ENCODE results near the gene CDK5R1.

Gene CDK5R1

DNA sequence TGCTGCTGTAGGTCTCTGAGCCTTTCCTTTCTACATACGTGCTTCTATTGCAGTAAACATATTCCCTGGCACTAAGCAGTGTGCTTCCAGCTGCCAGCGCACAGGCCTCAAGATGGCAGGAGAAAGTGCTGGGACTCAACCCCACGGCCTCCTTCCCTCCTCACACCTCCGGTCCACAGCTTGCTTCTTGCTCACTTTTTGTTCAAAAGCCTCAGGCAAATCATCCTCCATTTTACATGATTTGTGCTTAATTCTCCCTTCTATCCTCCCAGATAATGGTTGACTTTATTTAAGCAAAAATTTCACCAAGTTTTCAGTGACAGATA, 5.4 kb downstream of the CDK5R1 start:
- DNase-seq (ENCODE audit: low read depth in 4 of 4, low spot score in 1 of 4) = no peak

- DNase-seq (ENCODE audit: low read depth in 4 of 4, low spot score in 1 of 4) = no peak
Measured at GRCh38 chr17:32492648-32493289, 6.0 kb downstream of the CDK5R1 start.

- DNase-seq (ENCODE audit: low read depth in 4 of 4, low spot score in 1 of 4) = no peak
Measured at GRCh38 chr17:32493571-32493970, 6.8 kb downstream of the CDK5R1 start.

DNA sequence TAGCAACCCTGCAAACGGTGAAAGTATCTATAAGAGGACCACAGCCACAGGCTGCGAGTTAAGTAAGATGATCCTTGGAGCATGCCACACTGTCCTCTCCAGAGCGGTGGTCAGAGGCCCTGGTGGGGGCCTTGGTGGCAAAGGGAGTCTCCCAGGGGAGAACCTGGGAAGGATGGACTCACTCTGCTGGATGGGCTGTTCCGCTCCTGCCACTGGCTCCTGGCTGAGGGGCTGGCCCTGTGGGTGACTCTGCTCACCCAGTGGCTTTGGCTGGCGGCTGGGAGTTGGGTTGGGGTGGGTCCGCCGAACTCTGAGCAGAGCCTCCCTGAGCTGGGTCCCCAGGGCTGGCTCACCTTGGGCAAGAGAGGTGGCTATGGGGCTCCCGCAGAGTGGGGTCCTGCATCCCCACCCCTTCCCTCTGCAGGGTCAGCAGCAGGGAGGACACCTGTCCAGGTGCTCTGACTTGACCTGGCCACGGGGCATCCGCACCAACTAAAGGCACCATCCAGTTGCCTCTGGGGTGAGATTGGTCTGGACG, 7.3 kb downstream of the CDK5R1 start:
- DNase-seq (ENCODE audit: low read depth in 4 of 4, low spot score in 1 of 4) = no peak

GRCh38 chr17:32494621-32495358, 8.0 kb downstream of the CDK5R1 start:
- no peak for DNase-seq (ENCODE audit: low read depth in 4 of 4, low spot score in 1 of 4)

DNA sequence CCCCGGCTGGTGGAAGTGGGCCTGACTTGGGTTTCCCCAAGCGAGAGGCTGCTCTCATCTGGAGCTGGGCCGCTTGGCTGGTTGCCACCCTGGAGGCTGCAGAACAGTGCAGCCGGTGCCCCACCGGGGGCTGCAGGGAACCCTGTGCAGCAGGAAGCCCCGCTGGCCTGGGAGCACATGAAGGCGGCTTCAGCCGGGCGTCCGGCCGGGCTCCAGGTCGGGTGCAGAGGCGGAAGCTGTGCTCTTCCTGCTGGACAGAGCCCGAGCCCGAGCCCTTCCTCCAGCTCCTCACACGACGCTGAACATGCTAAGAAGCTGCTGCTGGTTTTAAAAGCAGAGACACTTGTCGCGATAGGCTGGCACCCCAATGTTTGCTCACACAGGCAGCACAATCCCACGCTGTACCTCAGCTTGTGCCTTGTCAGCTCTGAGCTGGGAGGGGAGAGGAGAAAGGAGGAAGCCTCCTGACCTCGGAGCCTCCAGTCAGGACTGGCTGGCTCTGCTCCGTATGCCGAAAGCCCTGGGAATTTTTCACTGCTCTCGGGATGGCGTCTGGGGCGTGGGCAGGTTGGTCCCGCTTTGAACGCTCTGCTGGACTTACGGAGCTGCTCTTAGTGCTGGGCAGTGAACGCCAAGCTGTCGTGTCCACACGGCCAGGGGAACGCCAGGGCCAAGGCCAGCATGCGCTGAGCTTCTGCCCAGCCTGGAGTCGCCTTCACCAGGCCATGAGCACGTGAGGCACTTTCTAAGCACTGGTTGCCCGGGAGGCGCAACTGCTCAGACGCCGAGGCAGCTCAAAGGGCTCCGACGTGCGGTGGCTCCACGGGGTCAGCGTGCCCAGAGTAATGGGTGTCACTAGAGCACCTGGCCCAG, 8.8 kb downstream of the CDK5R1 start:
- DNase-seq (ENCODE audit: low read depth in 4 of 4, low spot score in 1 of 4) = no peak

DNA sequence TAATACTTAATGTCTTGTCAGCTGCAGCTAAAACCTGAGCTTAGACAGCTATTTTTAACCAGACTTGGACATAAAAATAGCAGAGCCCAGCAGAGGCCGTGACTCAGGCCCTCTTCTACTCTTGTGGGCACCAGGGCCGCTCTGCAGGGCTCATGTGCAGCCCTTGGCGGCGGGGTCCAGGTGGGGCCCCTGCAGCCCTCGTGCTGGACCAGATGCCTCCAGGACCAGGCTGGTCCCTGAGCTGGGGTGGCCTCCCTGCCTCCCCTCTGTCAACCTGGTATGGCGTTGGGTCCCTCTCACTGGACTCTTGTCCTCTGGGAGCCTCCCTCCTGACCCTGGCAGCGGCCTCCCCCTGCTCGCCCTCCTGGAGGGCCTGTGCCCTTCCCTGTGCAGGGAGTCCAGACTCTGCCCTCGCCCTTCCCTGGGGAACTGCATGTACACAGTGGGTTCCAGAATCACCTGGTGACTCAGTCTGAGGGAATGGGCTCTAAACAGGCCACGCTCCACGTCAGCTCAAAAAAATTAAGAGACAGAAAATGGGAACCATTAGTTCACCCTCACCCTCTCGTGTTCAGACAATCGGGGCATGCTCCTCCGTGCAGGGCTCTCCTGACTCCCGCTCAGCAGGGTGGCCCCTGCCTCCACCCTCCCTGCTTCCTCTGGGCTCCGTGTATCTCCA, 9.7 kb downstream of the CDK5R1 start:
- DNase-seq (ENCODE audit: low read depth in 4 of 4, low spot score in 1 of 4) = no peak

DNA sequence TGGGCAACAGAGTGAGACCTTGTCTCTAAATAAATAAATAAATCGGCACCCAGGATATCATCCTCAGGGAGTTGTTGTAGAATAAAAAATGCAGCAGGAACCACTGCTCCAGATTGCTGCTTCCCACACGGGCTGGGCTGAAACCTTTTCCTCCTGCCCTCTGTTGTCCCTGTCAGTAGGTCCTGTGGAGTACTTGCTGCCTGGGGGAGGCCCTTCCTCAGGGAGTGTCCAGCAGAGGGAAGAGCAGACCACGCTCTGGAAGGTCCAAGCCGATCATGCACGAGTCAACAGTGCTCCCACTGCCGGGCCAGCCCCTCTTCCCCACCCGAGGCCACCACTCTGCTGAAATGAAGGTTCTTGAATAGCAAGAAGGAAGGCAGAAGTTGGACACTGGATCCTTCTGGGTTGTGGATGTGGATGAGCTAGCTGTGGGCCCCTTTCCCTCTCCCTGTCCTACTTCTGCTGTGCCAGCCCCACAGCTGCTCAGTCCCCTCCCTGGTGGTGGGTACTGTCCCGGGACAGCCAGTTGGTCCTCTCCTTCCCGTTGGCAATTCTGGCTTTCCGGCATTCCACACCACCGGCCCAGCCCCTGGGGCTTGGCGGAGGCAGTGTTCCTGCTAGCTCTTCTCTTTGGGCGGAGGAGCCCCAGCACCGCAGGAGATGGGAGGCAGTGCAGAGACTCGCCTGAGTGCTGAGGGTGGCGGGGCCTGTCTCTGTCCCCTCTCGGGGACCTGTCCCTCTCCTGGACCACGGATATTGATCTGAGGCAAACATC, 10.8 kb downstream of the CDK5R1 start:
- DNase-seq (ENCODE audit: low read depth in 4 of 4, low spot score in 1 of 4) = no peak

DNA sequence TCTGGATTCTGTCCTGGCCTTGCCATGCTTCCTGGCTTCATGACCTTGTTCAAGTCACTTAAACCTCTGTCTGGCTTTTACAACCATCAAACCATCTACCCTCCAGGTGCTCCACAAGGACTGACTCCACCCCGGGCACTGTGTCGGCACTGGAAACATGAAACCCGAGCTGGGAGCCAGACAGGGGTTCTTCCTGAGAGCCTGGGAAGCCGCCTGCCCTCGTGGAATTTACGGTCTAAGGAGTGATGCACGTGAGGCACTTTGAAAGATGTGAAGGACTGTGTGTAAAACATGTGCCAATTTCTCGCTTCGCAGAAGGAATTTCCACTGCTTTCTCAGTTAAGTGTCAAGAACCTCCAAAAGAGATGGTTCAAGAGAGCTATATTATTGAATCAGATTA, 11.6 kb downstream of the CDK5R1 start:
- DNase-seq (ENCODE audit: low read depth in 4 of 4, low spot score in 1 of 4) = no peak

DNA sequence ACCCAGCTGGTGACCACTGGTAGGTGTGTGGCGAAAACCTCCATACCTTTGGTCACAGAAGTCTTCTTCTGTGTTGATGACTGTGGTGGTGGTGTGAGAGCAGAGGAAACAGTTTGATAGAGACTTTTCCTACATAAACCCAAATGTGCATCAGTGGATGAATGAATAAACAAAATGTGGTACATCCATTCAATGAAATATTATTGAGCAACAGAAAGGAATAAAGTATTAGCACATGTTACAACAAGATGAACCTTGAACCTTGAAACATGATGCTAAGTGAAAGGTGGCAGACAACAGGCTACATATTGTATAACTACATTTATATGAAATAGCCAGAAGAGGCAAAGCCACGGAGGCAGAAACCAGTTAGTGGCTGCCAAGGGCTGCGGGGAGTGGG, 15.2 kb downstream of the CDK5R1 start:
- no peak for DNase-seq (ENCODE audit: low read depth in 4 of 4, low spot score in 1 of 4)

DNA sequence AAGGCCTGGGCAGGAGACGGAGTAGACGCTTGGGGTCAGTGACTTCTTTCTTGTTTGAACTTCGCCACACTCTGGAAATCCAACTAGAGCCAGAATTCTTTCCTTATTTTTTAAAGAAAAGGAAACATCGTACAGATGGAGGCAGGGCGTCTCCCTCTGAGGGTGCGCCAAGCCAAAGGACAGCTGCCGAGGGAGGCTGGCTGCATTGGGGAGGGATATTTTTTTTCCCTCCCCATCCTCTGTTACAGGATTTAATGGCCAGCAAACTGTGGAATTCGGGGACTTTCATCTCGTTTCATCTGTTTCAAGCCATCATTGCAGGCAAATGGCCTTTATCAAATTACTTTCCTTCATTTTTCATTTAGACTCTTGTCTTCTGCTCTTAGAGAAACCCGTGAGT, 15.9 kb downstream of the CDK5R1 start:
- DNase-seq (ENCODE audit: low read depth in 4 of 4, low spot score in 1 of 4) = no peak

- no peak for DNase-seq (ENCODE audit: low read depth in 4 of 4, low spot score in 1 of 4)
Measured at GRCh38 chr17:32503251-32504165, 16.7 kb downstream of the CDK5R1 start.

GRCh38 chr17:32504166-32504990, 17.6 kb downstream of the CDK5R1 start:
- no peak for DNase-seq (ENCODE audit: low read depth in 4 of 4, low spot score in 1 of 4)

GRCh38 chr17:32508926-32509325, 22.1 kb downstream of the CDK5R1 start:
- DNase-seq (ENCODE audit: low read depth in 4 of 4, low spot score in 1 of 4) = no peak

DNA sequence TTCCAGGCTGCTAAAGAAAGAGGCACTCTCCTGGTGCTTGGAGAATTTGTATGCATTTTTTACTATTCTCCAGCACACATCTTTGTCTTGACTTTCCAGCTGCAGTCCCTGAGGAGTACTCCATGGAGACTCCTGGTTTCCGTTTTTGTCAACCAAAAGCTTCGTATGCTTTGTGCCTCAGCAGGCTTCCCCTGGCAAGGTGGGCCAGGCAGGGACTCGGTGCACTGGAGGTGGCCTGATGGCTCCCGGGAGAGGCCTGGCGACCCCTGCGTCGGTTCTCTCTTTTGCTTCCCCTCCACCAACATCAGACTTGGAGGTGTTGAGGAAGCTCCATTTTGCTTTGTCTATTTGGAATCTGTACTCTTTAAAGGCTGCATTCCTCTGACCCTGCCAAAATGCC, 23.7 kb downstream of the CDK5R1 start:
- no peak for DNase-seq (ENCODE audit: low read depth in 4 of 4, low spot score in 1 of 4)

DNA sequence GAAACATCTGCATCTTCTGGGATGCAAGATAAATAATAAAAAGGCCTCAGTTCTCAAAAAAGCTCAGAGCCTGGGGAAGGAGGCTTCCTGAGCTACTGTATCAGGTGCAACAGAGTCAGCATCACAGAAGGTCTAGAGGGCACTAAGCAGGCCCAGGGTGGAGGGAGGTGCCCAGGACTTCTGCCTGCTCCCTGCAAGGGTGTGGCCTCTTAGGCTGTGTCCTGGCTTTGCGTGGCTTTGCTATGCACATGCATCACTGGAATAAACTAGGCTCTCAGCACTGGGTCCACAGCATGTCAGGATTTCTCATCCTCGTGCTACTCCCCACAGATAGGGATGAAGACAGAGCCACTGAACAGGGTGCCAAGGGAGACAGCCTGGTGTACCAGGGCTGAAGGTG, 25.5 kb downstream of the CDK5R1 start:
- no peak for DNase-seq (ENCODE audit: low read depth in 4 of 4, low spot score in 1 of 4)

- DNase-seq (ENCODE audit: low read depth in 4 of 4, low spot score in 1 of 4) = no peak
Measured at GRCh38 chr17:32513579-32513978, 26.8 kb downstream of the CDK5R1 start.

DNA sequence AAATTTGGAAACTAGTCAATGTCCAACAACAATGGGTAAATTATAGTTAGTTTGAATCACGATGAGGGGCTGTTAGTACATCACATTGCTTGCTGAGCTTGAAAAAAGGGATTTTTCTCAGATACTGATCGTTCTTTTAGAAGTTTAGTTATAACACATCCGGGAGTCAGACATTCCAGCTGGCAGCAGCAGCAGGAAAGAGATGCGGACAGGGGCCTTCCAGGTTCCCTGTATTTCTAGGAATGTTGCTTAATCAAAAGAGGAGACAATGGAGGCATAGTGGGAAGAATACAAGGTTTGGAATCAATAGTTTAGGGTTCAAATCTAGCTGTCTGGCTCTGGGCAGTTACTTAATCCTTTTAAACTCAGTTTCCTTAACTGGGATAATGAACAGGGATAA, 27.8 kb downstream of the CDK5R1 start:
- no peak for DNase-seq (ENCODE audit: low read depth in 4 of 4, low spot score in 1 of 4)

Measured in stimulated activated CD4-positive, alpha-beta T cell treated with anti-CD3 and anti-CD28 coated beads, Interleukin-1b, Interleukin-23, amount 100 ng/mL, for 24 hours (primary cell).